ENCODE results near the gene RELL2.

Gene RELL2

GRCh38 chr5:141649972-141650371, 13.2 kb downstream of the RELL2 start:
- no peak for DNase-seq

GRCh38 chr5:141650851-141651727, 14.3 kb downstream of the RELL2 start, which contains the start of gene FCHSD1:
FCHSD1 (minus strand) TSS chr5:141651418; CDS start chr5:141651368, 50 bp downstream.
- DNase-seq: peak; percentile 32

GRCh38 chr5:141651728-141652105, 14.9 kb downstream of the RELL2 start:
- no peak for DNase-seq

- DNase-seq: no peak
These were observed 17.5 kb downstream of the RELL2 start for GRCh38 chr5:141654298-141654697.

- DNase-seq: no peak
These were observed 18.2 kb downstream of the RELL2 start for GRCh38 chr5:141655020-141655419.

GRCh38 chr5:141656396-141656795, 19.6 kb downstream of the RELL2 start:
- DNase-seq: no peak

- no peak for DNase-seq
These were observed 20.6 kb downstream of the RELL2 start for GRCh38 chr5:141657404-141657803.

GRCh38 chr5:141657937-141658545, 21.2 kb downstream of the RELL2 start:
- no peak for DNase-seq

GRCh38 chr5:141662028-141662427, 25.2 kb downstream of the RELL2 start:
- no peak for DNase-seq

- no peak for DNase-seq
These were observed 26.7 kb downstream of the RELL2 start for GRCh38 chr5:141663506-141663905.

- DNase-seq: peak; percentile 3
These were observed 28.1 kb downstream of the RELL2 start for GRCh38 chr5:141664733-141665461.

GRCh38 chr5:141665995-141666940, 29.5 kb downstream of the RELL2 start:
- no peak for DNase-seq

- no peak for DNase-seq
These were observed 31.9 kb downstream of the RELL2 start for GRCh38 chr5:141668601-141669265.

GRCh38 chr5:141669520-141669919, 32.7 kb downstream of the RELL2 start:
- DNase-seq: no peak

- DNase-seq: no peak
These were observed 35.5 kb downstream of the RELL2 start for GRCh38 chr5:141672071-141672840.

GRCh38 chr5:141672841-141673813, 36.3 kb downstream of the RELL2 start:
- no peak for DNase-seq

GRCh38 chr5:141674747-141675146, 38.0 kb downstream of the RELL2 start:
- DNase-seq: no peak

- DNase-seq: no peak
These were observed 38.9 kb downstream of the RELL2 start for GRCh38 chr5:141675672-141676071.

- DNase-seq: no peak
These were observed 40.6 kb downstream of the RELL2 start for GRCh38 chr5:141677415-141677814.

GRCh38 chr5:141680178-141680577, 43.4 kb downstream of the RELL2 start:
- no peak for DNase-seq
